SKM-1 (cell line): ENCODE data around the gene RMI1.
"Not testable (repeated sequence)": the region's sequence is repeated elsewhere in the genome, so short reads cannot be mapped to it uniquely, and the experiment has no call there.

ENCODE experiments used
- DNase-seq: peaks from one replicate; lab custom pipeline; 2025; ENCODE audit not compliant: unreplicated experiment; lab: John Stamatoyannopoulos, UW

RMI1 gene

GRCh38 chr9:83980395-83981125 is at the start of gene RMI1:
Gene RMI1, plus strand, starts transcription at chr9:83980805. Its CDS starts 20,182 bp downstream, at chr9:84000987.
- peak; percentile 46 for DNase-seq

GRCh38 chr9:83930881-83931280 is 49.7 kb upstream of the RMI1 start:
- DNase-seq: no peak

GRCh38 chr9:83932011-83932410 is 48.6 kb upstream of the RMI1 start:
- no peak for DNase-seq

- no peak for DNase-seq
These were observed 47.8 kb upstream of the RMI1 start for GRCh38 chr9:83932851-83933250.

GRCh38 chr9:83933790-83934189 is 46.8 kb upstream of the RMI1 start:
- DNase-seq: no peak

GRCh38 chr9:83934569-83935275 is 45.9 kb upstream of the RMI1 start:
- peak; percentile 16 for DNase-seq

- DNase-seq: no peak
These were observed 45.2 kb upstream of the RMI1 start for GRCh38 chr9:83935276-83935935.

GRCh38 chr9:83936523-83936922 is 44.1 kb upstream of the RMI1 start:
- DNase-seq: no peak

GRCh38 chr9:83937861-83938455 is 42.6 kb upstream of the RMI1 start:
- DNase-seq: peak; percentile 3

- no peak for DNase-seq
These were observed 39.9 kb upstream of the RMI1 start for GRCh38 chr9:83940590-83941303.

- not testable (repeated sequence) for DNase-seq
These were observed 32.5 kb upstream of the RMI1 start for GRCh38 chr9:83948096-83948495.

GRCh38 chr9:83956086-83956435 is 24.5 kb upstream of the RMI1 start:
- peak; percentile 51 for DNase-seq

- DNase-seq: peak; percentile 11
These were observed 24.0 kb upstream of the RMI1 start for GRCh38 chr9:83956436-83957247.

- DNase-seq: no peak
These were observed 23.4 kb upstream of the RMI1 start for GRCh38 chr9:83957248-83957513.

- DNase-seq: no peak
These were observed 21.5 kb upstream of the RMI1 start for GRCh38 chr9:83959061-83959460.

GRCh38 chr9:83960991-83961390 is 19.6 kb upstream of the RMI1 start:
- no peak for DNase-seq

GRCh38 chr9:83962165-83962564 is 18.4 kb upstream of the RMI1 start:
- DNase-seq: no peak

- no peak for DNase-seq
These were observed 15.6 kb upstream of the RMI1 start for GRCh38 chr9:83964973-83965349.

GRCh38 chr9:83965350-83966208 is 15.0 kb upstream of the RMI1 start:
- no peak for DNase-seq

GRCh38 chr9:83966209-83966582 is 14.4 kb upstream of the RMI1 start:
- no peak for DNase-seq
